ENCODE measurements around the gene PDCL2.

Gene PDCL2

GRCh38 chr4:55578341-55579010 lies 13.6 kb downstream of the PDCL2 start:
- Histone ChIP-seq H3K4me3 (ENCODE audit: low read depth, low read length) (no peak overlapping the region), H3K27ac (no peak overlapping the region), H3K27me3 (replicated peaks) (no peaks in the 10 kb centered on the region), H3K36me3 (replicated peaks) (no peaks in the 10 kb centered on the region)
- no peak for TF ChIP-seq CTCF (IDR thresholded peaks at IDR 0.05; ENCODE audit: low read depth, low read length, missing control alignments)
- DNase-seq = no peak
- in situ Hi-C loops (cut with HindIII; ENCODE audit: low pct_ligation_motif_present, low sequenced_read_pairs) = no loop called here

GRCh38 chr4:55575513-55575912 lies 16.5 kb downstream of the PDCL2 start:
- no peak overlapping the region for H3K4me3 ChIP-seq (ENCODE audit: low read depth, low read length)
- no peak for DNase-seq
- no peak for TF ChIP-seq CTCF (IDR thresholded peaks at IDR 0.05; ENCODE audit: low read depth, low read length, missing control alignments)
- H3K27me3 ChIP-seq (replicated peaks) = no peaks in the 10 kb centered on the region
- in situ Hi-C loops (cut with HindIII; ENCODE audit: low pct_ligation_motif_present, low sequenced_read_pairs) = no loop called here
- no peak overlapping the region for H3K27ac ChIP-seq
- no peaks in the 10 kb centered on the region for H3K36me3 ChIP-seq (replicated peaks)

GRCh38 chr4:55574252-55574651 lies 17.8 kb downstream of the PDCL2 start:
- in situ Hi-C loops (cut with HindIII; ENCODE audit: low pct_ligation_motif_present, low sequenced_read_pairs) = no loop called here
- H3K27me3 ChIP-seq (replicated peaks) = no peaks in the 10 kb centered on the region
- no peak overlapping the region for H3K27ac ChIP-seq
- H3K36me3 ChIP-seq (replicated peaks) = no peaks in the 10 kb centered on the region
- H3K4me3 ChIP-seq (ENCODE audit: low read depth, low read length) = no peak overlapping the region
- DNase-seq = no peak
- TF ChIP-seq CTCF (IDR thresholded peaks at IDR 0.05; ENCODE audit: low read depth, low read length, missing control alignments) = no peak

- Histone ChIP-seq H3K27me3 (replicated peaks) (no peaks in the 10 kb centered on the region), H3K27ac (no peak overlapping the region), H3K36me3 (replicated peaks) (no peaks in the 10 kb centered on the region), H3K4me3 (ENCODE audit: low read depth, low read length) (no peak overlapping the region)
- TF ChIP-seq CTCF (IDR thresholded peaks at IDR 0.05; ENCODE audit: low read depth, low read length, missing control alignments) = no peak
- in situ Hi-C loops (cut with HindIII; ENCODE audit: low pct_ligation_motif_present, low sequenced_read_pairs) = no loop called here
- DNase-seq = no peak
Measured at GRCh38 chr4:55571806-55572205, 20.2 kb downstream of the PDCL2 start.

GRCh38 chr4:55568905-55569504 lies 23.0 kb downstream of the PDCL2 start:
- H3K36me3 ChIP-seq (replicated peaks) = no peaks in the 10 kb centered on the region
- no peak for TF ChIP-seq CTCF (IDR thresholded peaks at IDR 0.05; ENCODE audit: low read depth, low read length, missing control alignments)
- H3K27me3 ChIP-seq (replicated peaks) = no peaks in the 10 kb centered on the region
- no peak overlapping the region for H3K4me3 ChIP-seq (ENCODE audit: low read depth, low read length)
- DNase-seq = no peak
- in situ Hi-C loops (cut with HindIII; ENCODE audit: low pct_ligation_motif_present, low sequenced_read_pairs) = no loop called here
- H3K27ac ChIP-seq = no peak overlapping the region

GRCh38 chr4:55561889-55562288 lies 30.2 kb downstream of the PDCL2 start:
- Histone ChIP-seq H3K36me3 (replicated peaks) (no peaks in the 10 kb centered on the region), H3K27me3 (replicated peaks) (no peaks in the 10 kb centered on the region), H3K4me3 (ENCODE audit: low read depth, low read length) (no peak overlapping the region), H3K27ac (no peak overlapping the region)
- in situ Hi-C loops (cut with HindIII; ENCODE audit: low pct_ligation_motif_present, low sequenced_read_pairs) = no loop called here
- DNase-seq = no peak
- TF ChIP-seq CTCF (IDR thresholded peaks at IDR 0.05; ENCODE audit: low read depth, low read length, missing control alignments) = no peak

Measured in brain microvascular endothelial cell (primary cell).